NCI-H460 (cell line): ENCODE data around the gene SLC45A2. TPM values are rescaled to one million over a fixed set of nuclear protein-coding genes. Genes with fewer than 3 reads are reported as not detected.
"Not testable (repeated sequence)": the region's sequence is repeated elsewhere in the genome, so short reads cannot be mapped to it uniquely, and the experiment has no call there.

Experiments used
- DNase-seq: peaks from one replicate; pipeline ENCODE4 v3.0.0-alpha.2; 2016; ENCODE audit warnings: low read depth; ENCODE audit errors: extremely low read depth
- small RNA-seq, 2 experiments: library from RNA; depleted of rRNA; stranded (forward); fragments of <200 nt; gene quantifications; one replicate each; pipeline ENCODE3, GENCODE V24; 2014
- total RNA-seq: library from RNA; depleted of rRNA; stranded (reverse); fragments of >200 nt; shearing (Covaris generic); gene quantifications from 2 replicates; pipeline ENCODE4 v1.2.3, GENCODE V29; 2014; rRNA removed

SLC45A2 gene
- total RNA-seq, 1 experiment from 2014 or later: not detected

DNA sequence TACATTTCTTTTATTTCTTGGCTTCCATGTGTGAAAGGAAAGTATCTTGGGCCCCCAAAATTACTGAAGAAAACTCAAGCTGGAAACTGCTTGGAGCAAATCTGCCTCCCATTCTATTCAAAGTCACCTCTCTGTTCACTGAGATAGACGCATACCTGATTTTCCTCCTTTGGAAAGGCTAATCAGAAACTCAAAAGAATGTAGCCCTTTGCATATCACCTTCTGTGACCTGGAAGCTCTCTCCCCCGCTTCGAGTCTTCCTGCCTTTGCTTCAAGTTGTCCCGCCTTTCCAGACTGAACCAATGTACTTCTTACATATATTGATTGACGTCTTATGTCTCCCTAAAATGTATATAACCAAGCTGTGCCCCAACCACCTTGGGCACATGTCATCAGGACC lies 53.4 kb downstream of the SLC45A2 start:
- no peak for DNase-seq

DNA sequence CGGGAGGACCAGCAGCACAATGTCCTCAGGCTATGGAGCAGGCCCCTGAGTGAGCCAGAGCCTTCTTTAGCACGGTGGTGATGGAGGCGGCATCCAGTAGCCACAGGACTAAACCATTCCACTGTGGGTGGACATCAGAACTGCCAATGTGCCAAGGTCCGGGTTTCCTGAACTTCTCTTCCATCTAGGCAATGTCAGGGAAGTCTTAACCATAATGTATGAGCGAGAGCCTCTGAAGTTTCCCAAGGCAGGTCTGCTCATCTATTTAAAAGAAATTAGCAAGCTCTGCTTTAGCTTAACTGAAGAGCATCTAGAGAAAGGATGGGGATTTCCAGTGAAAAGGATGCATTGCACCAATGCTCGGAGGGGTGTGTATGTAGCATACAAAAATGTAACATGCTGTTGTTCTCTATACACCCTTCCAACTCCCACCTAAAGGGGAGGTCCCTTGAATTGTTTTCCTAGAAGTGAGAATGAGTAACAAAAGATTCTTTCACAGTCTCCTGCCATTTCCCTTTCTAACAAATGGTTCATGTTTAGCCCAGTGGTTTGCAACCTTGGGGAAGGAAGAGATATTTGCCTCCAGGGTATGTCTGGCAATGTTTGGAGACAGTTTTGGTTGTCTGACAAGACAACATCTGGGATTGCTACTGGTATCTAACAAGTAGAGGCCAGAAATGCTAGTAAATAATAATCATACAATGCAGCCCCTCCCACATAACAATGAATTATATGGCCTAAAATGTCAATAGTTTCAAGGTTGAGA lies 54.4 kb downstream of the SLC45A2 start:
- no peak for DNase-seq

DNA sequence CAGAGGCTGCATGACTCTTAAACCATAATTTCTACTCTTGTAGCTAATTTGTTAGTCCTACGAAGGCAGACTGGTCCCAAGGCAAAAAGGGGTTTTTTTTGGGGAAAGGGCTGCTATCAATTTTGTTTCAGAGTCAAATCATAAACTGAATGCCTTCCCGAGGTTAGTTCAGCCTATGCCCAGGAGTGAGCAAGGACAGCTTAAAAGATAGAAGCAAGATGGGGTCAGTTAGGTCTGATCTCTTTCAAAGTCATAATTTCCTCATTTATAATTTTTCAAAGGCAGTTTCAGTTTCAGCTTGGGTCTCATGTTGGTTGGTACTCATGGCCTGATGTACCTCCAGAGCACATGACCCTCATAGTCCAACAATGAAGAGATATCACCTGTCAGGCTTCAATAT lies 56.2 kb downstream of the SLC45A2 start:
- DNase-seq: no peak

DNA sequence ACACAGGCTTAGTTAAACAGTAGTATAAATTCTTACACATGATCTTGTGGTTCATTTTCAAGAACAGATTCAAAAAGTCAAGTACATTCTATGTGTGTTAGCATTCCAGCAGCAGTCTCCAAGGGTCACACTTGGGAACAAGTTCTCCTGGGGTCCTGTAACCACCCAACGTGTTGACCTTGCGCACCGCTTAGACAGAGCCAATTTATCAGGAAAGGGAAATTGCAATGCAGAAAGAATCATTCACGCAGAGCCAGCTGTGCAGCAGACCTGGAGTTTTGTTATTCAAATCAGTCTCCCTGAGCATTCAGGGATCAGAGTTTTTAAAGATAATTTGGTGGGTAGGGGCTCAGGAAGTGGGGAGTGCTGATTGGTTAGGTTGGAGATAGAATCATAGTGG lies 56.8 kb downstream of the SLC45A2 start:
- DNase-seq: no peak

DNA sequence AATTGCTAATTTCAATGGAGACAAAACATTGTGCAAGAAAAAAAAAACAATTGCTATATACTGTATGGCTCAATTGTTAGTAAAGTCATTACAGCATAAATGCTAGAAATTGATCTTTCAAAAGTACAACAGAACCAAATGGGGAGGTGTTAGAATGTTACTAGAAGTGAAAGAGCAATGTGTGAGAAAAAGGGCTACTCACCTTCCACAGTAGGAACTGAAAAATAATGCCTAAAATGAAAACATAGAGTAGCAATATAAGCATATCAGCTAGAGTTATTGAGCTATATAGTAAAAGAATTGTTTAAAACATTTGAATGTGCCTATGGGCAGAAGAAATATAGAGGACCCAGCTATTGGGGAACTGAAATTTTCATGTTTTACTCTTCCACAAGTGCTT lies 59.2 kb downstream of the SLC45A2 start:
- DNase-seq: no peak

DNA sequence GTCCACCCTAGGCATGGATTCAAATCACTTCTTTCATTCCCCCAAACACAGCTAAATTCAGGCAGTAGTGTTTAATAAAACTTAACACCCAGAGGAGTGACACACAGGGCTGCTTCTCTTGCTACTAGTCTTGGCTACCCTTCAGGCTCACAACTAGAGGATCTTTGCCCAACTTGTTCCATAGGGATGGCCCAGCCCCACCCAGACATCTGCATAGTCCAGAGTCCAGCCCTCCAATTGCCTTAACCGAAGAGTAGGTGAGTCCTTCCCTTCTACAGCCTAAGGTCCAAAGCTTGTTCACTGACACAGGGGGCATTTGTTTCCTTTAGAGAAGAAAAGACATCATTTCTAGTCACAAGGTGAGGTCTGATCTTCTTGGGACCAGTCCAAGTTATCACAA lies 63.5 kb downstream of the SLC45A2 start:
- DNase-seq: no peak

DNA sequence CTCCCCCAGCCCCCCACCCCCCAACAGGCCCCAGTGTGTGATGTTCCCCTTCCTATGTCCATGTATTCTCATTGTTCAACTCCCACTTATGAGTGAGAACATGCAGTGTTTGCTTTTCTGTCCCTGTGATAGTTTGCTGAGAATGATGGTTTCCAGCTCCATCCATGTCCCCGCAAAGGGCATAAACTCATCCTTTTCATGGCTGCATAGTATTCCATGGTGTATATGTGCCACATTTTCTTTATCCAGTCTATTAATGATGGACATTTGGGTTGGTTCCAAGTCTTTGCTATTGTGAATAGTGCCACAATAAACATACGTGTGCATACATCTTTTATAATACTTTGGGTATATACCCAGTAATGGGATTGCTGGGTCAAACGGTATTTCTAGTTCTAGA lies 69.6 kb downstream of the SLC45A2 start:
- not testable (repeated sequence) for DNase-seq

DNA sequence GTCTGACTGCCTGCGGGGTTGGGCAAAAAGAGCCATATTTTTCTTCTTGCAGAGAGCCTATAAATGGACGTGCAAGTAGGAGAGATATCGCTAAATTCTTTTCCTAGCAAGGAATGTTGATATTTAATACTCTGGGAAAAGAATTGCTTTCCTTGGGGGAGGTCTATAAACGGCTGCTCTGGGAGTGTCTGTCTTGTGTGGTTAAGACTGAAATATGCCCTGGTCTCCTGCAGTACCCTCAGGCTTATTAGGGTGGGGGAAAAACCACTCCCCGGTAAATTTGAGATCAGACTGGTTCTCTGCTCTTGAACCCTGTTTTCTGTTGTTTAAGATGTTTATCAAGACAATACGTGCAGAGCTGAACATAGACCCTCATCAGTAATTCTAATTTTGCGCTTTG lies 78.2 kb downstream of the SLC45A2 start:
- not testable (repeated sequence) for DNase-seq

DNA sequence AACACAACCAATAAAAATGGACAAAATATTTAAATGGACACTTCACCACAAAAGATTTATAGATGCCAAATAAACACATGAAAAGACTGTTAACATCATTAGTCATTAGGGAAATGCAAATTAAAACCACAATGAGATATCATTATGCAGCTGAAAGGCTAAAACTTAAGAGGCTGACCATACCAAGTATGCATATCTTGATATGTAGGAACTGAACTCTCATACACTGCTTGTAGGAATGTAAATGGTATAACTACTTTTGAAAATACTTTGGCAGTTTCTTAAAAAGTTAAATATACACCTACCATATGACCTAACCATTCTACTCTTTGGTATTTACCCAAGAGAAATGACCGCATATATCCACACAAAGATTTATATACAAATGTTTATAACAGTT lies 79.1 kb downstream of the SLC45A2 start:
- no peak for DNase-seq

DNA sequence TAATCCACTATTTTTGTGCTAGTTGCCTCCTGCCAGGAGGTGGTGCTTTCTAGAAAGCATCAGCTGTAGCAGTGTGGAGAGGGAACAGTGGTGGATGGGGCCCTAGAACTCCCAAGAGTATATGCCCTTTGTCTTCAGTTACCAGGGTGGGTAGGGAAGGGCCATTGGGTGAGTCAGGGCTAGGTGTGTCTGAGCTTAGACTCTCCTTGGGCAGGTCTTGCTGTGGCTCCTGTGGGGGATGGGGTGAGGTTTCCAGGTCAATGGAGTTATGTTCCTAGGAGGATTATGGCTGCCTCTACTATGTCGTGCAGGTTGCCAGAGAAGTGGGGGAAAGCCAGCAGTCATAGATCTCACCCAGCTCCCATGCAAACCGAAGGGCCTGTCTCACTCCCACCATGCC lies 81.4 kb downstream of the SLC45A2 start:
- no peak for DNase-seq

DNA sequence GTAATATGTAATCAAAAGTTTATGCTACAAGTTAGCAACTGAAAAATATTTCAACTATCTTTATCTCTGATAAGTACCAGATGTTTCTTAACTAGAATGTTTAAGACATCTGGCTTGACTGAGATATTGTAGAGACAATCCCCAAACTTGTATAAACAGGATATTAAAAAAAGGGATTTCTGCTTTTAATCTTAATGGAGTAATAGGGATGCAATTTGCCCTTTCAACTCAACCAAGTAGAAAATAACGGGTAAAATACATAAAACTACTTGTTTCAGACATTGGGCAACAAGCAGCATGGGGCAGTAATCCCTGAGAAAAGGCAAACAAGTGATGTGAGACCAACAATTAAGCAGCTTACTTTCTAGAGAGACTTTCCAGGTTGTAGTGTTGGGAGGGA lies 83.3 kb downstream of the SLC45A2 start:
- DNase-seq: no peak

Small RNA genes within 50 kb of the gene (small RNA-seq; reads per million reads assigned to genes)
- gene AC139783.1: 0 reads per million in 2 experiments

Other genes with a start within 250 kb of the SLC45A2 start
- gene ADAMTS12, start 92.7 kb downstream of the SLC45A2 start, total RNA-seq: 0.92 and 1.6 TPM in 2 replicates
- not detected in 2 replicates for gene RXFP3, start 48.3 kb downstream of the SLC45A2 start, total RNA-seq
- gene AMACR, start 23.4 kb upstream of the SLC45A2 start, total RNA-seq: 8.3 and 10.4 TPM in 2 replicates
- 0.49 and 0.69 TPM in 2 replicates for gene C1QTNF3, start 58.5 kb upstream of the SLC45A2 start, total RNA-seq